Retinal pigment epithelial cell (primary cell): Measurements from ENCODE around the gene TSKS.

Experiments
- DNase-seq: peaks from one replicate; pipeline ENCODE4 v3.0.0-alpha.2; 2010; ENCODE audit warnings: low read depth
- H3K4me3 ChIP-seq: 2 replicates; pipeline ENCODE4 v1.5.1; 2011; ENCODE audit warnings: mild to moderate bottlenecking, low read length, control low read depth, moderate library complexity
- TF ChIP-seq, protein P1 (sequence below): conservative IDR thresholded peaks from 2 replicates; pipeline ENCODE4 v1.5.1; 2011; ENCODE audit warnings: low read depth, low read length, control low read depth, inconsistent platforms

TSKS gene

DNA sequence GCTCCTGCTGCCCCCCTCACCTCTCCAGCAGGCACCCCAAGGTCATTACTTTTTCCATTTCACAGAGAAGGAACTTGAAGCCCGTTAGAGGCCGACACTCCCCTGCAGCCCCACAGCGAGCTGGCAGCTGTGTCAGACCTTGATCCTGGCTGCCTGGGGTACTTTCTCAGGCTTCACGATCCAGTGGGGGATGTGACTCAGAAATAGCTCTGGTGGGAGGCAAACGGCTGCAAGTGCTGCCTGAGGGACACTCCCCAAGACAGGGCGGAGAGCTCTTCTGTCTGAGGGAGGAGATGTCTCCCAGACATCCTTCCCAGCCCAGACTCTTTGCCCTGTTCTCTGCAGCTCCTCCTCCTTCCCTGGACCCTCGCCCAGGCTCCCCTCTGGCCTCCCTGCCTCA is 4.8 kb downstream of the TSKS start:
- DNase-seq, result no peak
- no peak overlapping the region for H3K4me3 ChIP-seq
- TF ChIP-seq, protein P1, sequence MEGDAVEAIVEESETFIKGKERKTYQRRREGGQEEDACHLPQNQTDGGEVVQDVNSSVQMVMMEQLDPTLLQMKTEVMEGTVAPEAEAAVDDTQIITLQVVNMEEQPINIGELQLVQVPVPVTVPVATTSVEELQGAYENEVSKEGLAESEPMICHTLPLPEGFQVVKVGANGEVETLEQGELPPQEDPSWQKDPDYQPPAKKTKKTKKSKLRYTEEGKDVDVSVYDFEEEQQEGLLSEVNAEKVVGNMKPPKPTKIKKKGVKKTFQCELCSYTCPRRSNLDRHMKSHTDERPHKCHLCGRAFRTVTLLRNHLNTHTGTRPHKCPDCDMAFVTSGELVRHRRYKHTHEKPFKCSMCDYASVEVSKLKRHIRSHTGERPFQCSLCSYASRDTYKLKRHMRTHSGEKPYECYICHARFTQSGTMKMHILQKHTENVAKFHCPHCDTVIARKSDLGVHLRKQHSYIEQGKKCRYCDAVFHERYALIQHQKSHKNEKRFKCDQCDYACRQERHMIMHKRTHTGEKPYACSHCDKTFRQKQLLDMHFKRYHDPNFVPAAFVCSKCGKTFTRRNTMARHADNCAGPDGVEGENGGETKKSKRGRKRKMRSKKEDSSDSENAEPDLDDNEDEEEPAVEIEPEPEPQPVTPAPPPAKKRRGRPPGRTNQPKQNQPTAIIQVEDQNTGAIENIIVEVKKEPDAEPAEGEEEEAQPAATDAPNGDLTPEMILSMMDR, result no peak

DNA sequence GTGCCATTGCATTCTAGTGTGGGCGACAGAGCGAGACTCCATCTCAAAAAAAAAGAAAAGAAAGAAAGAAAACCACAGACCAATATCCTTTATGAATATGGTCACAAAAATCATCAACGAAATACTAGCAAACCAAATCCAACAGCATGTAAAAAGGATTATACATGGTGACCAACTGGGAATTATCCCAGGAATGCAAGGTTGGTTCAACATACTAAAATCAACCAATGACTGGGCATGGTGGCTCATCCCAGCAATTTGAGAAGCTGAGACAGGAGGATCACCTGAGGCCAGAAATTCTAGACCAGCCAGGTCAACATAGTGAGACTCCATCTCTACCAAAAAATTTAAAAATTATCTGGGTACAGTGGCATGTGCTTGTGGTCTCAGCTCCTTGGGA is 7.2 kb downstream of the TSKS start:
- H3K4me3 ChIP-seq, result no peak overlapping the region
- TF ChIP-seq, protein P1, result no peak
- DNase-seq, result no peak

DNA sequence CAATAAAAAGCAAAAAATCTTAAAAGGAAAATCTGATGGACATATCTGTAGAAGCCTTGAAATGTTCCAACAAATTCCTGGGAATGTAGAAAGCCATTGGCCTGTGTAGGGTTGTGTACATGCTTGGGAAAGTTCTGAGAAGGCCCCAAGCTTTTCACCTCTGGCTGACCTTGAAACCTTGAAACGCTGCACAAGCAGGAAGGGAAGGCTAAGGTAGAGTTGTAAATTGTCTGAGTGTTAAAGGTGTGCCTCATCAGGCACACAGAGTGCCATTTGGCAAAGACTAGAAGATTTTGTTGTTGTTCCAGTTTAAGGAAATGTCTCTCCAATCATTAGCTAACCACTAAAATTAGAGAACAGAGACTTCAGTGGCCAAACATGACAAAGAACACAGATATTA is 10.4 kb downstream of the TSKS start:
- no peak for DNase-seq

DNA sequence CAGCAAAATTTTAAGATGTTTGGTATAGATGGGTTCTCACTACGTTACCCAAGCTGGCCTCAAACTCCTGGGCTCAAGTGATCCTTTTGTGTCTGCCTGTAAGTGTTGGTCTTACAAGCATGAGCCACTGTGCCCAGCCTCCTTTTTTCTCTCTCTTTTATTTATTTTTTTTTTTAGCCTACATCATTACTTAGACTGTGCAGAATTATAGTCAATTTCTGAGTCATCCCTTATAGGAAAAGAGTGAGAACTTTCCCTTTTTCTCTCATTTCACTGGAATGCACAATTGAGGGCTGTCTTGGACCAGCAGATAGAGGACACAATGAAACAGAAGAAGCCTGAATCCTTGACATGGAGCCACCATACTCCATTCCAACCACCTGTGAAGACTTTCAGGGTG is 13.3 kb downstream of the TSKS start:
- DNase-seq, result no peak
- no peak overlapping the region for H3K4me3 ChIP-seq
- TF ChIP-seq, protein P1, result no peak

More for the DNA sequence above, 10.4 kb downstream of the TSKS start:
- TF ChIP-seq, protein P1, result no peak
- no peak overlapping the region for H3K4me3 ChIP-seq

DNA sequence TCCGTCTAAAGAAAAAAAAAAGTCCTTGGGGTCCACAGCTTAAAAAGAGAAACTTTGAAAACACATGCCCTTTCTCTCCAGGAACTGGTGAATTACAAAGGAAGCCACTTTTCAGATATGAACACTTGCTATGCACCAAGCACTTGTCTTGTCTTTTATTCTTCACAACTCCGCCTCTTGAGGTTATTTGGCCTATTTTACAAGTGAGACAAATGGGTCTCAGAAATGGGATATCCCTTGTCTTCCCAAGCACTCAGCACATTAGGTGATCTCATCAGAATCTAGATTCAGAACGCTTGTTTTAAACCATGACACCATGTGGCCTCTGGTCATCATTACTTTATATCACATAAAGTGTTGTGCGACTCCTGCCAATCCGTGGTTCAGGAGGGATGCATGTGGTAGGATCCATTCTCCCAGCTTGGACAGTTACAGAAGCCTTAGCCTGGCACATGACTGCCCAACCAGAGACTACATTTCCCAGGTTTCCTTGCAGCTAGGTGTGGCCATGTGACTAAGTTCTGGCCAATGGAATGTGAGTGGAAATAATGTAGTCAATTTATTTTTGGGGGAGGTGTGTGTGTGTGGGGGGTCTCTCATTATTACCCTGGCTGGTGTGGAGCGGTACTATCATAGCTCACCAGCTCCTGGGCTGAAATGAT is 13.9 kb downstream of the TSKS start:
- no peak overlapping the region for H3K4me3 ChIP-seq
- no peak for DNase-seq
- TF ChIP-seq, protein P1, result no peak

DNA sequence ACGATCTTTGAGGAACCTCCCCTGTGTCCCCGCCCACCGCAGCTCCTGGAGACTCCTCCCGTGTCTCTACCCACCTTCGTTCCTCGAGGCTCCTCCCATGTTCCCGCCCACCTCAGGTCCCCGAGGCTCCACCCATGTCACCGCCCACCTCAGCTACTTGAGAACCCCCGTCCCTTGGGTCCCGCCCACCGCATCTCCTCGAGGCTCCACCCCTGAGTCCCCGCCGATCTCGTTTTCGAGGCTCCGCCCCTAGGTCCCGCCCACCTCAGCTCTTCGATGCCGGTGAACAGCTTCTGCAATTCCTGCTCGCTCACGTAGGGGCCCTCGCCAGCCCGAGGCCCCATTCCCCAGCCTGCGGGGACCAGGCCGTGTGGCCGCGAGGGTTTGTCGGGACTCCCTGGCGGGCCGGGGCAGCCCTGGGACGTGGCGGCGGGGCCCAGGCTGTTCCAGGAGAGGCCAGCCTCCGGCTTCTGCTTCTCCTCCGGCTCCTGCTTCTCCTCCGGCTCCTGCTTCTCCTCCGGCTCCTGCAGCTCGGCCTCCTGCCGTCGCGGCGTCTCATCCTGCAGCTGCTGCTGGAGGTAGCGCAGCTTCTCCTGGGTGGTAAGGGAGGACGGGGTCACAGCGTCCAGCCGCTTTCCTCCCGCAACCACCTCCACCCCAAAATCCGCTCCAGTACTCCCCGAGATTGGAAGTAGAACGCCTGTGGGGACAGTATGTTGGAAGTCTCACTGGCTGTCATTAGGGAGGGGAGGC is 16.7 kb downstream of the TSKS start:
- DNase-seq, result no peak
- TF ChIP-seq, protein P1, result no peak
- H3K4me3 ChIP-seq, result no peak overlapping the region

DNA sequence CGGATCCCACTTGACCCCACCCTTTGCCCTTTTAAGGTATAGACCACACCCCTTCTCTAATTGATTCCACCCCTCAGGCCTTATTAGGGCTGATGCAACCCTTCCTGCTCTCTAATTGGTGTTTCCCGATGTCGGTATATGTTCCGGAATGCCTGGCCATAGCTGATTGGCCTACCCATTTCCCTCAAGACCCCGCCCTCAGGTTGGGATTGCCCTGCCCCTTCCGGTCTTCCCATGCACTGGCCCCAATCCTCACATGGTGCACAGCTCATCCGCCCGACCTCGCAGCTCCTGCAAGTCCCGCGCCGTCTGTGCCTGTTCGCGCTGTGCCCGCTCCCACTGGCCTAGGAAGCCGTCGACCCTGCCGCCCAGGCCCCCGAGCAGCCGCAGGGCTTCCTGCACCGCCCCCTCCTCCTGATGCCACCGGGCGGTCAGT is 18.1 kb downstream of the TSKS start:
- no peak overlapping the region for H3K4me3 ChIP-seq
- DNase-seq, result no peak
- TF ChIP-seq, protein P1, result no peak
